ENCODE measurements around the gene KRT86. TPM values are rescaled to one million over a fixed set of nuclear protein-coding genes. Genes with fewer than 3 reads are reported as not detected.

The KRT86 gene
- total and polyA plus RNA-seq, 9 of the 15 experiments (the other 6 are each of a cell fraction or from before 2014, with no cell fraction given): not detected

DNA sequence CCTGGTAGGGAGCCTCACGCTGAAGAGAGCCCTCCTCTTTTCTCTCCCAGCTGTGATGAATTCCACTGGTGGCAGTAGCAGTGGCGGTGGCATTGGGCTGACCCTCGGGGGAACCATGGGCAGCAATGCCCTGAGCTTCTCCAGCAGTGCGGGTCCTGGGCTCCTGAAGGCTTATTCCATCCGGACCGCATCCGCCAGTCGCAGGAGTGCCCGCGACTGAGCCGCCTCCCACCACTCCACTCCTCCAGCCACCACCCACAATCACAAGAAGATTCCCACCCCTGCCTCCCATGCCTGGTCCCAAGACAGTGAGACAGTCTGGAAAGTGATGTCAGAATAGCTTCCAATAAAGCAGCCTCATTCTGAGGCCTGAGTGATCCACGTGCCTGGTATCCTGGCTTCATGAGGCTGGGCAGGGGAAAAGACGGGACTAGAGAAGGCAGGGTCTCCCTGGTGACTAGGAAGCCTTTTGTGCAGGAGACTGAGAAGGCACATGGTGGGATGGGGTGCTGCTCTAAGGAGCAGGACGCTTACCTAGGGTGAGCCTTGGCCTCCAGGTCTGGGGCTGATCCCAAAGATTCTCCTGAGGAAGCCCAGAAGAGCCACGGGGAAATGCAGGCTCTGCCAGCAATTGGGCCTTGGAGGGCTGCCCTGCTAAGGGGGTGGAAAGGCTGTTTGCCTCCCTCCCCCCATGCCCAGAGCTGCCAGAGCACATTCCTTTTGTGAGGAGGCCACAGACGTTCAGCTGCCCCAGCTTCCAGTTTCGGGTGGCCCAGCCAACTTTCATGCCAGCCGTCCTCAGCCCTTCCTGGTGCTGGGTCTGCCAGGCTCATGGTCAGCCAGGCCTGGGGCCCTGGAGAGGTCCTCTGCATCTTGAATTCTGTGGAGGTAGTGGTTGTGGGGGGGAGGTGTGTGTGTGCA lies 25.6 kb upstream of the KRT86 start (continued):
- TF ChIP-seq POLR3G (IDR thresholded peaks at IDR 0.05; ENCODE audit: extremely low read depth, insufficient read length, insufficient replicate concordance): no peak
- TF ChIP-seq ZNF197 (CRISPR knock-in tag; IDR thresholded peaks at IDR 0.05; ENCODE audit: low read depth): no peak

DNA sequence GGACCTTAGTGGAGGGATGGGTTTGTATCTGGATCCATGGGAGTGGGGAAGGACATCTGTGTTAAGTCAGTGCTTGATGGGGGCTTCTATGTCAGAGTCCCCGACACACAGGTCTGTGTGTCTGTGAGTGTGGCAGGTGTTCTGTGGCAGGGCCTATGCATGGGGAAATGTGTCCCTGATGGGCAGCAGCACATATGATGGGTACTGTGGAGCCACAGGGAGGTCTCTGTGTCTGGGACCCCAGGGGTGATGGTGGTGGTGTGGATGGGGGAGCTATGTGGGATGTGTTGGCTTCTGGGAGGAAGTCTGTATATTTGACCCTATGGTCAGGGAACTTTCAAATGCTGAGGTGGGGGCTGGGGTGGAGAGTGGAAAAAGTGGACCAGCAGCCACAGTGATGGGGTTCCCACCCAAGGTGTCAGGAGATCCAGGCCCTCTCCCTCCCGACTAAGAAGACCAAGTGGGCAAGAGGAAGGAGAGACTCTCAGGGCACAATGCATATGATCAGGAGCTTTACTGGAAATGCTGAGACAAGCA lies 24.9 kb upstream of the KRT86 start:
- intact Hi-C loops (cut with micrococcal nuclease): no loop called here
- Histone ChIP-seq H3K27ac (ENCODE audit: extremely low read depth, low read depth, low read length) (no peak overlapping the region), H3K9me3 (replicated peaks; ENCODE audit: control insufficient read depth, insufficient read depth, low read depth, low read length) (no peaks in the 10 kb centered on the region), H4K20me1 (replicated peaks; ENCODE audit: control insufficient read depth, insufficient read depth, low read length) (0 out of 2 replicates have a peak, but pooled peaks cover 11% of the 10 kb centered on the region), H3K79me2 (ENCODE audit: control insufficient read depth, insufficient read depth, low read length) (no peaks in the 10 kb centered on the region), H3K4me1 (replicated peaks in 1 of 2; ENCODE audit: control insufficient read depth in 2 of 2, insufficient read depth in 2 of 2, low read length in 2 of 2) (no peaks in the 10 kb centered on the region), H3K4me2 (ENCODE audit: insufficient read depth, low read length) (no peak overlapping the region), H3K36me3 (ENCODE audit: control insufficient read depth, insufficient read depth, low read length) (no peaks in the 10 kb centered on the region), H3K4me3 (no peak overlapping the region), H3K9me1 (ENCODE audit: control insufficient read depth, insufficient read depth, low read length) (no peaks in the 10 kb centered on the region), H3K27me3 (ENCODE audit: control insufficient read depth in 2 of 2, insufficient read depth in 2 of 2, low read length in 2 of 2) (peaks cover 19 to 67% of the 10 kb centered on the region in 2 experiments), H2AFZ (ENCODE audit: low read depth, low read length) (no peak overlapping the region), H3K9ac (ENCODE audit: insufficient read depth in 1 of 2, low read depth in 2 of 2, low read length in 2 of 2) (no peak overlapping the region)
- no peak for DNase-seq (ENCODE audit: extremely low read depth in 1 of 4, low spot score in 3 of 4)
- 10% methylated on average over 2 of the region's 2 CpGs for WGBS (ENCODE audit: insufficient coverage, low coverage, missing lambda C conversion rate)
- in situ Hi-C loops (cut with MboI): no loop called here
- no TSS peak for BruUV-seq (replicated peaks)
- ChIA-PET CTCF (ENCODE audit: low intra/inter-chr PET ratio) (no interaction called here), POLR2A (no interaction called here)
- TF ChIP-seq ZNF184 (CRISPR knock-in tag; IDR thresholded peaks at IDR 0.05): no peak
- no peak for TF ChIP-seq KLF6 (CRISPR knock-in tag; IDR thresholded peaks at IDR 0.05; ENCODE audit: borderline replicate concordance)
- TF ChIP-seq, protein P1, sequence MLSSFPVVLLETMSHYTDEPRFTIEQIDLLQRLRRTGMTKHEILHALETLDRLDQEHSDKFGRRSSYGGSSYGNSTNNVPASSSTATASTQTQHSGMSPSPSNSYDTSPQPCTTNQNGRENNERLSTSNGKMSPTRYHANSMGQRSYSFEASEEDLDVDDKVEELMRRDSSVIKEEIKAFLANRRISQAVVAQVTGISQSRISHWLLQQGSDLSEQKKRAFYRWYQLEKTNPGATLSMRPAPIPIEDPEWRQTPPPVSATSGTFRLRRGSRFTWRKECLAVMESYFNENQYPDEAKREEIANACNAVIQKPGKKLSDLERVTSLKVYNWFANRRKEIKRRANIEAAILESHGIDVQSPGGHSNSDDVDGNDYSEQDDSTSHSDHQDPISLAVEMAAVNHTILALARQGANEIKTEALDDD (IDR thresholded peaks at IDR 0.05): no peak
- TF ChIP-seq TEAD4 (IDR thresholded peaks at IDR 0.05; ENCODE audit: low read length): no peak
- no peak for TF ChIP-seq TEAD4 (CRISPR knock-in tag; IDR thresholded peaks at IDR 0.05; ENCODE audit: borderline replicate concordance)
- no peak for TF ChIP-seq RCOR1 (IDR thresholded peaks at IDR 0.05; ENCODE audit: borderline replicate concordance in 1 of 2, low read depth in 2 of 2, low read length in 2 of 2)
- no peak for FAIRE-seq
- ATAC-seq: no peak
